GM19238 (cell line): ENCODE results near the gene ARSG.
"Not testable (repeated sequence)": the region's sequence is repeated elsewhere in the genome, so short reads cannot be mapped to it uniquely, and the experiment has no call there.

Source experiments
- DNase-seq: peaks from one replicate; pipeline ENCODE4 v3.0.0; 2011; ENCODE audit warnings: low spot score; ENCODE audit not compliant: insufficient read length

The ARSG gene

DNA sequence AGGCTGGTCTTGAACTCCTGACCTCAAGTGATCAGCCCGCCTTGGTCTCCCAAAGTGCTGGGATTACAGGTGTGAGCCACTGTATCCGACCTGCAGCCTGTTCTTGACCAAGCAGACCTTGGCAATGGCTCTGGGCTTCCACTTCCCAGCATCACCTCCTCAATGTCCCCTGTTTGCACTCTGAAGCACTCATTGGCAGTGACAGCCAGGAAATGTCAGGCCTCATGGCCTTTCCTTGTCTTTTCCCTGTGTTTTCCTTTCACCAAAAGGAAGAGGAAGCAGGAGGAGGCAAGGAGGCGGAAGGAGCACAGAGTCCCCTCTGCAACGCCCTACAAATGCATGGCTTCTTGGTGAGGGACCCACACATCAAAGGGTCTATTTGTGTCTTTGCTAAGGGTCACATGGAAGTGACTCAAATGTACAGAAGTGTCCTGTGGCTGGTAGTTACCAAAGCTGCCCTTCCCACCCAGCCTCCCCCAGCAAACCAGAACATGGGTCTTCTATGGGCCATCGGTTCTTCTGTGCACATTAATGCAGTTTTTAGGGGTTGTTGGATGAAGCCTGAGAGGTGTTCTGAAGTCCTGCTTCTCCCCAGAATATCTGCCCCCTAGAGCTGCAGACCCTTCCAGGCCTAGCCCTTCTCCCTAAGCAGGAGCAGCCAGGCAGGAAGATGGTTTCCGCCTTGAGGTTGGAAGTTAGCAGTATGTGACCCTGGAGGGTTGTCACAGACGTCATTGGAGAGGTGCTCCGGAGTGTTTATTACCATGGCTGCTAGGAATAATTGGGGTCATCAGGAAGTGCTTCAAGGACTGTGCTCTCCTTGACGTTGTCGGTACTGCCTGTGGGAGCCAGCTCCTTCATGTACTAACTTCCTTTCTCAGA is 105.2 kb downstream of the ARSG start:
- DNase-seq = no peak

- no peak for DNase-seq
These were observed 105.8 kb downstream of the ARSG start for GRCh38 chr17:68397108-68397536.

DNA sequence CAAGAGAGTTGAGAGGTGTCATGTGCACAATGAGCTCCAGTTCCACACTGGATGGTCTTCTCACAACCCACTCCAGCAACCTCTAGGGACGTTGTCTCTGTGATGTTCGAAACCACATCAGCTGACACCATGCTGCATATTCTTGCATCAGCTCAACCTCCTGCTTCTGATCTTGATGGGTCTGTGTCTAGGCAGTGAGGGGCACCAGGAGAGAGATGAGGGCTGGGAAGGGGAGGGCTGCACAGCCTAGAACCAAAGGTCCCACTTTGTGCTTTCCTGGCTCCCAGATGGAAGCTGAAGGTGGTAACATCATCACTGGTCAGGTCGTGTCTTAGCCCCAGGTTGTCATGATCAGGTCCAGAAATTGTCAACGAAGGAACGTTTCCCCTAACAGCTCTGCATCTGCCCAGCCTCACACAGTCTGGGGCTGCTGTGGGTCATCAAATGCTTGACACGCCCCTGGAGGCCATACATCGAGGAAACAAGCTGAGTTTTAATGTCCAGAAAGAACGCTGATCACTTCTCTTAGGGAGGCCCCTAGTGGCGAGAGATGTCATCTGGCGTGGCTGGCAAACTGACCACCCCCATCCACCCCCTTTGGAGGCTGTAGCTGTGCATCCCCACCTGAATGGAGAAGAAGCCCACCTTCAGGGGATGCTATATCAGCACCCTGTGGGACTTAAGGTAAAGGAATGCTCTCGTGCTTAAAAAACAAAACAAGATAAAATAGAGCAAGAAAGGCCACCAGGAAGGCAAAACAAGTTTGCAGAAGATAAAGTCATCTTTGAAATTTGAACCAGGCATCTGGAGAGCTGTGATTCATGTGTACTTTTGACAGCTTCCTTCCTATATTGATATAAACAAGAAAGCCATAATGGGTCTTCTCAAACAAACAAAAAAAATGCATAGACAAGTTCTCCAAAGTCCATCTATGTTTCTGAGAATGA is 107.7 kb downstream of the ARSG start:
- DNase-seq = peak; percentile 64

DNA sequence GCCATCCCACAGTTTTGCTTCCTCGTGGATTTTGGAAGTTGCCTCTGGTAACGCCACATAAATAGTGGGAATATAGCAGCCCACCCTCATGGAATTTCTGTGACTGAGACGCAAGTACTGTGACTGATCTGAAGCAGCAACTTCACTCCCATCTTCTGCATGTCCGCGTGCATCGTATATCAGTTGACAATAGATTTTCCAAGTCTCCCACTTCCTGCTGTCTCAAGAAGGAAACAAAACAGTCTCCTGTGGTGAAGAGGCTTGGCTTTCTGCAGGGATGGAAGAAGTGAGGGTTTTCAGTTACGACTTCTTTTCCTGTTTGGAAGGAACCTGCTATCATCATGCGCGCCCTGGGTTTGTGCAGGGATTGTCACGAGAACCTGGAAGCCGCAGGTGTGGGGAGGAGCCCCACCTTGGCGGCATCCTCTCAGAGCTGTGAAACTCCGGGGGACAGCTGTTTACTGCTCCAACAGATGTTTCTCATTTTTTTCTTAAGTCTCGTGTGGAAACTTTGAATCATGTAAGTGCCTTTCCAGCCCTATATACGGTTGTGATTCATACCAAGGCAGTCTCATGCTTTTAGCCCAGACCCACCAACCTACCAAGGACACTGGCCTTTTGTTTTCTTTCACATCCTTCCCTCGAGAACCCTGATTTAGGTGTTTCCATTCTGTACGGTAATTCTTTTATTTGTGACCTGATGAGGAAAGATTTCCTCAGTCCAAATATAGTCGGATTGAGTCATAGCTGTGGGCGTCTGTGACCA is 108.5 kb downstream of the ARSG start:
- no peak for DNase-seq

DNA sequence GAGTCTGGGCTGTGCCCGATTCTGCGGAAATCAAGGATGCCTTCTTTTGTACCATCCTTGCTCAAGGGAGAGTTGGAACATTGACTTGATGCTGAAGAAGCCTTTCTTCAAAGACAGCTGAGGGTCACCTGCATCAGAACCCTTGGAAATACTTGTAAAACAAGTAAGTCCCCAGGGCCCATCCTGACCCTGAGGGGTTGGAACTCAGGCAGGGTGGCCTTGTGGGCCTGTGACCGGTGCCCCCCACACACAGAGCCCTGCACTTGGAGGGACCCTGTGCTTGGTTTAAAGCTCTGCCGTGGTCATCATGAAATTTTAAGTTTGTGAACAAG is 109.1 kb downstream of the ARSG start:
- DNase-seq = no peak

- DNase-seq = no peak
These were observed 110.0 kb downstream of the ARSG start for GRCh38 chr17:68401288-68401687.

DNA sequence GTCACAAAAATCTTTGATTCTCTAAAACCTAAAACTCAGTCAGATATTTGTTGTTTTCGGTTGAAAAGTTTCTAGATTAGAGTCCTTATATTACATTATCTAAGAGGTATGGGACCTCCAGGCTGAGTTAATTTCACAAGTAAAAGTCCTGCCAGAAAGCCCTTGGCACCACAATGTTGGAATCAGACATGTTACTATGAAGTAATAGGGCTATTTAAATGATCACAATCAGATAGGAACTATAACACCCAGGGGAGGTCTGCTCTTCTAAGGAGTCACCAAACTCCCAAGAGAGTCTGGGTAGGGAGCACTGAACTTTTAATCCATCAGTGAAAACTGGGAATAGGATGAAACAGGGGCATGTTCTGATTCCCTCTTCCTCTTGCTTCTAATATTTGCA is 111.8 kb downstream of the ARSG start:
- DNase-seq = no peak

- not testable (repeated sequence) for DNase-seq
These were observed 112.5 kb downstream of the ARSG start for GRCh38 chr17:68403837-68404236.

DNA sequence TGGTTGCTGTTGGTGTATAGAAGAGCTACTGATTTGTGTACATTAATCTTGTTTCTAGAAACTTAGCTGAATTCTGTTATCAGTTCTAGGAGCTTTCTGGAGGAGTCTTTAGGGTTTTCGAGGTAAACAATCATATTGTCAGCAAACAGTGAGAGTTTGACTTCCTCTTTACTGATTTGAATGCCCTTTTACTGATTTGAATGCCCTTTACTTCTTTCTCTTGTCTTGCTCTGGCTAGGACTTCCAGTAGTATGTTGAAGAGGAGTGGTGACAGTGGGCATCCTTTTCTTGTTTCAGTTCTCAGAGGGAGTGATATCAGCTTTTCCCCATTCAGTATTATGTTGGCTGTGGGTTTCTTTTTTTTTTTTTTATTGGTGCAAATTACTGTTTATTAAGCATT is 116.4 kb downstream of the ARSG start:
- DNase-seq = not testable (repeated sequence)

GRCh38 chr17:68413597-68414560 is 122.6 kb downstream of the ARSG start:
- not testable (repeated sequence) for DNase-seq

GRCh38 chr17:68414901-68415300 is 123.6 kb downstream of the ARSG start:
- not testable (repeated sequence) for DNase-seq

DNA sequence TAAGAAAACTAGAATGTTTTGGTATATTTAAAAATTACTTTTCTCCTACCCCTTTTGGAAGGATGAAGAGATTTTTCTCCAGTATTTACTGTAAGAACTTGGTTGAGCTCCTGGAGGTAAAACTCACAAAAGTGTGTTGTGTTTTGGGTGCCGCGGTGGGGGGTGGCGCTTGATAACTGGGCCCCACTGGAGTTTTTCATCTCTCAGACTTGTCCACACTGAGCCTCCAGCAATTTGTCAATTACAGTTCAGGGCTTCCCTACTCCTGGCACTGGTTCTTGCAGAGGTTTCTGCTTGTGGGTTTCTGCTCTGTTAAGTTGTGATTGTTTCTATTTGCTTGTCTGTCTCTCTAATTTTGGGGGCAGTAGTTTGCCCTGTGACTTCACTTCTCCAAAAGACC is 126.0 kb downstream of the ARSG start:
- no peak for DNase-seq

DNA sequence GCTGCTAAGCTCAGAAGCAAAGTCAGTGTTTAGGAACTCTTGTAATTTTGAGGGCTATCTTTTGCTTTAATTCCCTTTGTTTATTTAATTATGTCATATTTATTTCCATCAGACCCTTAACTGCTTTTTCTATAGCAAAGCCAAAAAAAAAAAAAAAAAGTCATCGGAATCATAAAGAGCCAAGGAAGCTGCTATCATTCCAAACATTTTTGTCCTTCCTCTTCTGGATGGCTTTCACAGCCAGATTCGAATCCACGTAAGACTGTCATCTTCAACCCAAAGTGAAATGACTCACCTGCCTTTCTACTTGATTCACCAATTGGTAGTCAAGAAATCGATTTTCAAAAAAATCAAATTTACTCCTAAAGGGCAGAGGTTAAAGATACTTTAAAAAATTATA is 127.6 kb downstream of the ARSG start:
- DNase-seq = no peak

- DNase-seq = no peak
These were observed 128.8 kb downstream of the ARSG start for GRCh38 chr17:68420065-68420464.

- DNase-seq = no peak
These were observed 130.2 kb downstream of the ARSG start for GRCh38 chr17:68421486-68421885.

DNA sequence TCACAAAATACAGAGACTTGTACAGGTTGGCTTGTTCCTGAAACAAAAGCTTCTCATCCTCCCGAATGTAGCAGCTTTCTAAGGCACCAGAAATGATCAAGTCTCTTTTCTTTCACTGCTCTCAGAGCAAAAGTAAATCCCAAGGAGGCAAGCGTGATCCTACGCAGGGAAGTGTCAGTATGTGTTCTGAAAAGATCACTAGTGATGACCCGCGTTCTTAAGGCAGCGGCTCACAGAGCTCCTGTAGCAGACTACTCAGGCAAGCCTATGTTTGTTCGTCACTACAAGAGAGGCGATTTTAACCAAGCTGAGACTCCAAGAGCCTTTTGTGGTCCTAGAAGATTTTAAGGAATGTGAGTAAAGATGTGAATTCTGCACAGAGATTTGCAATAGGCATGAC is 131.5 kb downstream of the ARSG start:
- no peak for DNase-seq

DNA sequence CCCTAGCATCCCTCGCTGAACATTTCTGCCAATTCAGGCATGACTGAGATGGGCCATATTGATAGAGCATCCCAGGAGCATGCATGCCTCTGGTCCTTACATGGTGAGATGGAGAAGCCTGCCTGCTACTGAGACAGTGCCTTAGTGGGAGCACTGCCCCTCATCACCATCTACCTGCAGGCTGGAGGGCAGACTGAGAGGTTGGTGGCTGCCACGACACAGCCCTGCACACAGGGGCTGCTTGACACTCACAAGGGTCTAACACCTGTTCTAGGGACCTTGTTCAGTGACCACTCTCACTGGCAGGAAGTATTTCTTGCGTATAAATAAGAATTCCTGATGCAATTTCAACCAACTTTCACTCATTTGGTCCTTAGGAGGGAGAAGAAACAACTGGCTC is 132.0 kb downstream of the ARSG start:
- DNase-seq = no peak

GRCh38 chr17:68424203-68424602 is 132.9 kb downstream of the ARSG start:
- no peak for DNase-seq

DNA sequence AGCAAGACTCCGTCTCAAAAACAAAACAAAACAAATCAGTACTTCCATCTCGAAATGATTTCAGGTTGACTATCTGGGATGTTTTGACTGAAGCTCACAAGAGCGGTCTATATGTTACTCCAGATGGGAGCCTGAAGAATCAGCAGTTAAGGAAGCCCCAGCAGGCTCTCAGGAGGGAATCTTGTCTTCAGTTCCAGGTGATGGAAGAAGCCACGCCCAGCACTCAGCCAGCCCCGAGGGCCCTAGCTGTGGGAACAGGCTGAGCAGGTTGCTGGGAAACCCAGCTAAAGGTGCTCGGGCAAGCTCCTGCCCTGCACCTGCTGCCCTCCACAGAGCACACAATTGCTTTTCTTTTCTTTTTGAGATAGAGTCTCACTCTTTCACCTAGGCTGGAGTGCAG is 133.6 kb downstream of the ARSG start:
- DNase-seq = no peak

- no peak for DNase-seq
These were observed 134.7 kb downstream of the ARSG start for GRCh38 chr17:68425979-68426378.
